Large intestine (tissue), 3 donors: ENCODE measurements around the gene MUC3A. TPM values are rescaled to one million over a fixed set of nuclear protein-coding genes. Genes with fewer than 3 reads are reported as not detected.
A peak's percentile ranks its signal among the peaks of the same experiment; 100 is the strongest.

Source experiments
- DNase-seq, 2 donors: peaks; one replicate each; pipeline versions ENCODE4 v3.0.0 to v3.0.0-alpha.2; 2013
- H3K27ac ChIP-seq: one replicate; pipeline ENCODE4 v1.5.1; 2013; ENCODE audit warnings: low read length
- H3K27me3 ChIP-seq: 2 replicates; pipeline ENCODE4 v1.6.1; 2013; ENCODE audit warnings: low read length; ENCODE audit not compliant: control insufficient read depth, insufficient read depth
- H3K36me3 ChIP-seq: 2 replicates; pipeline ENCODE4 v1.6.1; 2013; ENCODE audit warnings: low read length; ENCODE audit not compliant: control insufficient read depth, insufficient read depth
- H3K4me1 ChIP-seq: one replicate; pipeline ENCODE4 v1.6.1; 2013; ENCODE audit warnings: low read length; ENCODE audit not compliant: control insufficient read depth, insufficient read depth
- H3K4me3 ChIP-seq: one replicate; pipeline ENCODE4 v1.5.1; 2013; ENCODE audit warnings: low read length
- H3K9me3 ChIP-seq: one replicate; pipeline ENCODE4 v1.6.1; 2013; ENCODE audit warnings: mild to moderate bottlenecking, low read depth, low read length, moderate library complexity; ENCODE audit not compliant: control insufficient read depth
- WGBS: methylation state at CpG from one replicate; pipeline ENCODE4 v1.1.5; 2013; ENCODE audit warnings: low lambda C conversion rate; ENCODE audit not compliant: insufficient coverage; 5-methylcytosine and 5-hydroxymethylcytosine counted together
- polyA plus RNA-seq: library from polyadenylated mRNA; unstranded; fragments of 120-200 nt; gene quantifications from one replicate; pipeline ENCODE4 v1.2.1, GENCODE V29; 2013

The MUC3A gene
- polyA plus RNA-seq, 1 donor, result 127 TPM

DNA sequence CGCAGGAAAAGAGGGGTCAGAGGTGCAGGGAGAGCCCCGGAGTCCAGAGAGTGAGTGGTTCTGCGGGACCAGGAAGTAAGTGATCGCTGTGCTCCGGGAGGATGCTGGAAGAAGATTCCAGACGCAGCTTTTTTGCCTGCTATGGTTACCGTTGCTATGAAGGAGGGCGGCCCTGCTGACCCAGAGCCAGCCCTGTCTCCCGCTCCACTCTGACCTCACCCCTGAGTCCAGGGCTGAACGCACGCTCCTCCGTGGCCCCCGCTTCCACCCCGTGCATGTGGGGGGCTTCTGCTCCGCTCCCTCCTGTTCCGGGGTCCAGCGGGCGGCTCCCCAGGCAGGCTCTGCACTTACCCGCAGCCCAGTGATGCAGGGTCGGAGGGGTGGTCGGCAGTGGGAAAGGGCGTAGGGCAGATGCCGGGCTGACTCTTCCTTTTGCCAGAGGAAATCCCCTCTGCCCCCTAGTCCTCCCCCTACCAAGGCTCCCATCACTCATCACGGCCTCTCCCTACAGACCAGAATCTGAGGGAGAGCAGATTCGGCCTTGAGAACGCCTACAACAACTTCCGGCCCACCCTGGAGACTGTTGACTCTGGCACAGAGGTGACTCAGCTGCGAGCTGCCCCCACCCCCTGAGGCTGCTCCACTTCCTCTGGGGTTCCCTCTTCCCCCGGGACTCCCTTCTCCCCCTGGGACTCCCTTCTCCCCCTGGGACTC is 67.9 kb downstream of the MUC3A start:
- Histone ChIP-seq H3K9me3 (no peaks in the 10 kb centered on the region), H3K36me3 (no peaks in the 10 kb centered on the region), H3K4me1 (peaks cover 41% of the 10 kb centered on the region), H3K4me3 (peak overlapping the region; percentile 38), H3K27ac (peak overlapping the region; percentile 71), H3K27me3 (no peaks in the 10 kb centered on the region)
- peak; percentile 87 to 92 for DNase-seq
- WGBS, result no CpG with 5 or more reads among the region's 29 CpGs

Other genes starting within 250 kb of the MUC3A start
- 28.7 TPM for gene POP7, start 243.4 kb upstream of the MUC3A start, polyA plus RNA-seq
- gene EPO, start 229.1 kb upstream of the MUC3A start, polyA plus RNA-seq, result 0.19 TPM
- gene ZAN, start 215.9 kb upstream of the MUC3A start, polyA plus RNA-seq, result 0.04 TPM
- 30.4 TPM for gene EPHB4, start 122.0 kb upstream of the MUC3A start, polyA plus RNA-seq
- gene SLC12A9, start 96.8 kb upstream of the MUC3A start, polyA plus RNA-seq, result 26.0 TPM
- gene TRIP6, start 82.1 kb upstream of the MUC3A start, polyA plus RNA-seq, result 46.1 TPM
- 118 TPM for gene SRRT, start 74.4 kb upstream of the MUC3A start, polyA plus RNA-seq
- 2.4 TPM for gene UFSP1, start 59.8 kb upstream of the MUC3A start, polyA plus RNA-seq
- gene ACHE, start 53.6 kb upstream of the MUC3A start, polyA plus RNA-seq, result 7.4 TPM
- 3.3 TPM for gene MUC12, start 20.0 kb downstream of the MUC3A start, polyA plus RNA-seq
- 139 TPM for gene MUC17, start 70.5 kb downstream of the MUC3A start, polyA plus RNA-seq
- 25.6 TPM for gene TRIM56, start 135.9 kb downstream of the MUC3A start, polyA plus RNA-seq
- gene SERPINE1, start 177.6 kb downstream of the MUC3A start, polyA plus RNA-seq, result 1.7 TPM
- gene AP1S1, start 204.9 kb downstream of the MUC3A start, polyA plus RNA-seq, result 56.4 TPM
- gene VGF, start 216.0 kb downstream of the MUC3A start, polyA plus RNA-seq, result 0.51 TPM
- gene NAT16, start 230.8 kb downstream of the MUC3A start, polyA plus RNA-seq, result 0.21 TPM